ENCODE measurements around the gene ZFAND3.

ZFAND3 gene

GRCh38 chr6:37845026-37845911 is 25.7 kb downstream of the ZFAND3 start:
- Histone ChIP-seq H3K4me1 (peaks cover under 1 to 28% (median 11%) of the 10 kb centered on the region in 10 experiments; a peak in 15 of 20 replicates), H3K9me3 (replicated peaks in 1 of 11) (peaks cover 0 to 5% (median 0%) of the 10 kb centered on the region in 11 experiments; a peak in 1 of 22 replicates), H3K27ac (no peak overlapping the region), H3K36me3 (peaks cover 0 to 53% (median 25%) of the 10 kb centered on the region in 11 experiments; a peak in 16 of 22 replicates), H3K9ac (no peak overlapping the region), H4K20me1 (peaks cover 91 to 100% (median 99%) of the 10 kb centered on the region in 11 experiments), H3K27me3 (no peaks in the 10 kb centered on the region), H3K4me2 (no peak overlapping the region), H3K4me3 (no peak overlapping the region)
- no peak for TF ChIP-seq Cebpa-rat (IDR thresholded peaks at IDR 0.05)

- peaks cover 0 to 51% (median 30%) of the 10 kb centered on the region in 11 experiments; a peak in 15 of 22 replicates for H3K36me3 ChIP-seq
- H3K27ac ChIP-seq, result no peak overlapping the region
- H4K20me1 ChIP-seq, result peaks cover 91 to 100% (median 100%) of the 10 kb centered on the region in 11 experiments
- no peak overlapping the region for H3K9ac ChIP-seq
- H3K4me2 ChIP-seq, result no peak overlapping the region
- no peaks in the 10 kb centered on the region for H3K27me3 ChIP-seq
- H3K9me3 ChIP-seq (replicated peaks in 1 of 11), result peaks cover 0 to 5% (median 0%) of the 10 kb centered on the region in 11 experiments; a peak in 1 of 22 replicates
- TF ChIP-seq Cebpa-rat (IDR thresholded peaks at IDR 0.05), result no peak
- H3K4me1 ChIP-seq, result peaks cover 0 to 24% (median 17%) of the 10 kb centered on the region in 10 experiments; a peak in 14 of 20 replicates
- H3K4me3 ChIP-seq, result no peak overlapping the region
These were observed 26.4 kb downstream of the ZFAND3 start for GRCh38 chr6:37845930-37846329.

- peaks cover 0 to 53% (median 31%) of the 10 kb centered on the region in 11 experiments; a peak in 18 of 22 replicates for H3K36me3 ChIP-seq
- H3K9ac ChIP-seq, result no peak overlapping the region
- H4K20me1 ChIP-seq, result peaks cover 94 to 100% (median 100%) of the 10 kb centered on the region in 11 experiments
- no peaks in the 10 kb centered on the region for H3K27me3 ChIP-seq
- no peak overlapping the region for H3K4me2 ChIP-seq
- peaks cover 0 to 22% (median 16%) of the 10 kb centered on the region in 10 experiments; a peak in 15 of 20 replicates for H3K4me1 ChIP-seq
- no peak overlapping the region for H3K27ac ChIP-seq
- H3K9me3 ChIP-seq (replicated peaks in 1 of 11), result no peaks in the 10 kb centered on the region
- H3K4me3 ChIP-seq, result no peak overlapping the region
- TF ChIP-seq Cebpa-rat (IDR thresholded peaks at IDR 0.05), result no peak
These were observed 28.2 kb downstream of the ZFAND3 start for GRCh38 chr6:37847704-37848103.

GRCh38 chr6:37848371-37848770 is 28.8 kb downstream of the ZFAND3 start:
- Histone ChIP-seq H3K4me3 (no peak overlapping the region), H3K36me3 (peaks cover 0 to 59% (median 28%) of the 10 kb centered on the region in 11 experiments; a peak in 18 of 22 replicates), H3K4me1 (peaks cover 0 to 22% (median 14%) of the 10 kb centered on the region in 10 experiments; a peak in 14 of 20 replicates), H3K4me2 (no peak overlapping the region), H3K9ac (no peak overlapping the region), H4K20me1 (peaks cover 95 to 100% (median 100%) of the 10 kb centered on the region in 11 experiments), H3K27me3 (no peaks in the 10 kb centered on the region), H3K9me3 (replicated peaks in 1 of 11) (no peaks in the 10 kb centered on the region), H3K27ac (no peak overlapping the region)
- no peak for TF ChIP-seq Cebpa-rat (IDR thresholded peaks at IDR 0.05)

GRCh38 chr6:37850260-37850659 is 30.7 kb downstream of the ZFAND3 start:
- Histone ChIP-seq H3K4me3 (no peak overlapping the region), H3K4me1 (peaks cover 0 to 17% (median 13%) of the 10 kb centered on the region in 10 experiments; a peak in 13 of 20 replicates), H4K20me1 (peaks cover 92 to 100% (median 100%) of the 10 kb centered on the region in 11 experiments), H3K9me3 (replicated peaks in 1 of 11) (no peaks in the 10 kb centered on the region), H3K27ac (no peak overlapping the region), H3K27me3 (no peaks in the 10 kb centered on the region), H3K36me3 (peaks cover 0 to 45% (median 17%) of the 10 kb centered on the region in 11 experiments; a peak in 14 of 22 replicates), H3K9ac (no peak overlapping the region), H3K4me2 (0 out of 22 replicates have a peak overlapping the region, but pooled peaks of 2 of the 11 experiments have one; percentile 5 to 6)
- no peak for TF ChIP-seq Cebpa-rat (IDR thresholded peaks at IDR 0.05)

GRCh38 chr6:37850728-37851285 is 31.3 kb downstream of the ZFAND3 start:
- TF ChIP-seq Cebpa-rat (IDR thresholded peaks at IDR 0.05), result no peak
- Histone ChIP-seq H3K36me3 (peaks cover under 1 to 43% (median 19%) of the 10 kb centered on the region in 11 experiments; a peak in 17 of 22 replicates), H3K9me3 (replicated peaks in 1 of 11) (no peaks in the 10 kb centered on the region), H3K4me1 (peaks cover 0 to 17% (median 13%) of the 10 kb centered on the region in 10 experiments; a peak in 13 of 20 replicates), H3K4me3 (no peak overlapping the region), H3K4me2 (0 out of 22 replicates have a peak overlapping the region, but pooled peaks of 2 of the 11 experiments have one; percentile 5 to 6), H4K20me1 (peaks cover 92 to 100% (median 100%) of the 10 kb centered on the region in 11 experiments), H3K27ac (no peak overlapping the region), H3K27me3 (no peaks in the 10 kb centered on the region), H3K9ac (no peak overlapping the region)

GRCh38 chr6:37851997-37852524 is 32.5 kb downstream of the ZFAND3 start:
- Histone ChIP-seq H3K9ac (no peak overlapping the region), H3K4me1 (peaks cover 0 to 17% (median 12%) of the 10 kb centered on the region in 10 experiments; a peak in 11 of 20 replicates), H3K4me3 (no peak overlapping the region), H4K20me1 (peaks cover 90 to 100% (median 100%) of the 10 kb centered on the region in 11 experiments), H3K36me3 (peaks cover 7 to 43% (median 19%) of the 10 kb centered on the region in 11 experiments; a peak in 17 of 22 replicates), H3K27me3 (no peaks in the 10 kb centered on the region), H3K27ac (no peak overlapping the region), H3K9me3 (replicated peaks in 1 of 11) (no peaks in the 10 kb centered on the region), H3K4me2 (no peak overlapping the region)
- TF ChIP-seq Cebpa-rat (IDR thresholded peaks at IDR 0.05), result no peak

- H3K27ac ChIP-seq, result no peak overlapping the region
- TF ChIP-seq Cebpa-rat (IDR thresholded peaks at IDR 0.05), result no peak
- peaks cover 0 to 10% (median 8%) of the 10 kb centered on the region in 10 experiments; a peak in 6 of 20 replicates for H3K4me1 ChIP-seq
- H3K9me3 ChIP-seq (replicated peaks in 1 of 11), result no peaks in the 10 kb centered on the region
- H3K4me3 ChIP-seq, result no peak overlapping the region
- no peaks in the 10 kb centered on the region for H3K27me3 ChIP-seq
- H3K4me2 ChIP-seq, result no peak overlapping the region
- peaks cover 7 to 38% (median 19%) of the 10 kb centered on the region in 11 experiments; a peak in 17 of 22 replicates for H3K36me3 ChIP-seq
- no peak overlapping the region for H3K9ac ChIP-seq
- H4K20me1 ChIP-seq, result peaks cover 90 to 100% (median 100%) of the 10 kb centered on the region in 11 experiments
These were observed 36.8 kb downstream of the ZFAND3 start for GRCh38 chr6:37856285-37856684.
